T-helper 22 cell (primary cell): ENCODE measurements around the gene CTAG2.
"Not testable (repeated sequence)": the region's sequence is repeated elsewhere in the genome, so short reads cannot be mapped to it uniquely, and the experiment has no call there.

Source experiments
- DNase-seq: peaks from one replicate; pipeline ENCODE4 v3.0.0-alpha.2; 2020; ENCODE audit warnings: low read depth

The CTAG2 gene

GRCh38 chrX:154653413-154653812 lies at the start of gene CTAG2:
Gene CTAG2 (minus strand): TSS chrX:154653579. CDS start chrX:154653515, 64 bp downstream.
- not testable (repeated sequence) for DNase-seq

GRCh38 chrX:154698630-154699248 lies 45.4 kb upstream of the CTAG2 start:
- DNase-seq, result no peak

GRCh38 chrX:154696676-154697045 lies 43.3 kb upstream of the CTAG2 start:
- DNase-seq, result no peak

- no peak for DNase-seq
These were observed 42.7 kb upstream of the CTAG2 start for GRCh38 chrX:154695911-154696675.

DNA sequence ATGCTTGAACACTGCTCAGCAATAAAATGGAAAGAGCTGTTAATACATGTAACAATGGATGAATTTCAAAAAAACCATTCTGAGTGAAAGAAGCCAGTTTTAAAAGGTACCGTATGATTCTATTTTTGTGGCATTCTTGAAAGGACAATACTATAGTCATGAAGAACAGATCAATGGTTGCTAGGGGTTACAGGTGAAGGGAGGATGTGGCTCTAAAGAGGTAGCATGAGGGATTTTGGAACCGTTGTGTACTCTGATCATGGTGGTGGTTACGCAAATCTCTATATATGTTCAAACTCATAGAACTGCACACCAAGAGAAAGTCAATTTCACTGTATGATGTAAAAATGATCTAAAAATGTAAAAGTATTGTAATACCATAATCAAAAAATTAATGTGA lies 40.0 kb upstream of the CTAG2 start:
- no peak for DNase-seq

GRCh38 chrX:154690438-154690837 lies 37.1 kb upstream of the CTAG2 start:
- not testable (repeated sequence) for DNase-seq

DNA sequence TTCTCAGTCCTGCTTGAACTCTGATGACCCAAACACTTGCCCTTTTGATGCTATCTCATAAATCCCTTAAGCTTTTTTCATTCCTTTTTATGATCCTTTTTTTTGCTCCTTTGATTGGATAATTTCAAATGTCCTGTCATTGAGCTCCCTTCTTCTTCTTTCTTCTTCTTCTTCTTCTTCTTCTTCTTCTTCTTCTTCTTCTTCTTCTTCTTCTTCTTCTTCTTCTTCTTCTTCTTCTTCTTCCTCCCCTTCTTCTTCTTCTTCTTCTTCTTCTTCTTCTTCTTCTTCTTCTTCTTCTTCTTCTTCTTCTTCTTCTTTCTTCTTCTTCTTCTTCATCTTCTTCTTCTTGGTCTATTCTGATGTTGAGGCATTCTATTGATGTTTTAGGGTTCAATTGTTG lies 18.7 kb upstream of the CTAG2 start:
- DNase-seq, result not testable (repeated sequence)

GRCh38 chrX:154670848-154671247 lies 17.5 kb upstream of the CTAG2 start:
- DNase-seq, result not testable (repeated sequence)

DNA sequence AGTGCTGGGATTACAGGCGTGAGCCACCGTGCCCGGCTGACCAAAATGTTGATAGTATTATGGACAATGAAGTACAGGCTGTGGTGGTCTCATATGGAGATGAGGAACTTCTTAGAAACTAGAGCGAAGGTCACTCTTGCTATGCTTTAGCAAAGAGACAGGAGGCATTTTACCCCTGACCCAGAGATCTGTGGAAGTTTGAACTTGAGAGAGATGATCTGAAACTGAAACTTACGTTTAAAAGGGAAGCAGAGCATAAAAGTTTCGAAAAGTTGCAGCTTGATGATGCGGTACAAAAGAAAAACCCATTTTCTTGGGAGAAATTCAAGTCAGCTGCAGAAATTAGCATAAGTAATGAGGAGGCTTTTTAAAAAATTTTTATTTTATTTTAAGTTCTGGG lies 8.5 kb upstream of the CTAG2 start:
- no peak for DNase-seq

GRCh38 chrX:154661170-154661569 lies 7.8 kb upstream of the CTAG2 start:
- DNase-seq, result no peak

- no peak for DNase-seq
These were observed 7.2 kb upstream of the CTAG2 start for GRCh38 chrX:154660541-154660940.

DNA sequence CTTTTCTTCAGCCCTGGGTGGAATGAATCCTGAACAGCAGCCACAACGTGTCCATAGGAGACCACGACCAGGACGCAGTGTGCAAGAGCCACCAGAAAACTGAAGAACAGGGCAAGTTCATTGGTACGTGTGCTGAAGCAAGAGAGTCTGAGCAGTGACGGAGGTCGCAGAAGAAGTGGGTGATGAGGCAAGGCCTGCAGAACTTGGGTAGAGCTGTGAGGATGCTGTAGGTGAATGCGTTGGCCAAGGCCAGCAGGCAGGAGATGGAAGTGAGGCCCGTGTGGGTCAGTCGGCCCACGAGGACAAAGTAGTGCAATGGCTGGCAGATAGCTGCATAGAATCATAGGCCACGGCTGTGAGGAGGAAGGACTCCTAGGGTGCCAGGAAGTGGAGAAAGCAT lies 5.6 kb upstream of the CTAG2 start:
- no peak for DNase-seq

GRCh38 chrX:154658187-154658586 lies 4.8 kb upstream of the CTAG2 start:
- no peak for DNase-seq

DNA sequence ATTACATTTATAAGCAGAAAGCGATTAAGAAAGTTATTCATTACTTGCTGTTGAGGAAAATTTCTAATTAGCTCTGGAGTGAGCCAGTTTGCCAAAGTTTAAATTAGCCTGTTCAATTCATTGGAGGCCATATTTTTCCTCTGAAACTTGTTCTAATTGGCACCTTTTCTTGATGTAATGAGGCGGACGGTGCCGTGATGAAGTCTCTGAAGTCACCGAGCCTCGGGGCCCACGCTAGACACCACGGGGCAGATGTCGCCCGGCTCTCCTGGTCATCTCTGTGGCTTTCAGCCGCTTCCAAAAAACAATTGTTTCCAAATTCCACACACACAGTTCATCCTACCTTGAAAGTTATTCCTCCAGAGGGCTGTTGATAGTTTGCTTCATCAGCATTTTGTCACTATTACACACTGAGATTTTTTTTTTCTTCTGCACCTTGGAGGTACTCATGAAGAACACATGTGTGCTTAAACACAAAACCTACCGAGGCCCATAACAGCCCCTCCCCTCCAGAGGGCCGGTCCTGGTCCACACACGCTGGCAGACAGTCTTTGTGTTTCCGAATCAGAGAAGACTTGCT lies 3.9 kb upstream of the CTAG2 start:
- no peak for DNase-seq

GRCh38 chrX:154655786-154656185 lies 2.4 kb upstream of the CTAG2 start:
- no peak for DNase-seq

- no peak for DNase-seq
These were observed 2.0 kb upstream of the CTAG2 start for GRCh38 chrX:154655346-154655745.

- DNase-seq, result no peak
These were observed 1.5 kb upstream of the CTAG2 start for GRCh38 chrX:154654925-154655324.

DNA sequence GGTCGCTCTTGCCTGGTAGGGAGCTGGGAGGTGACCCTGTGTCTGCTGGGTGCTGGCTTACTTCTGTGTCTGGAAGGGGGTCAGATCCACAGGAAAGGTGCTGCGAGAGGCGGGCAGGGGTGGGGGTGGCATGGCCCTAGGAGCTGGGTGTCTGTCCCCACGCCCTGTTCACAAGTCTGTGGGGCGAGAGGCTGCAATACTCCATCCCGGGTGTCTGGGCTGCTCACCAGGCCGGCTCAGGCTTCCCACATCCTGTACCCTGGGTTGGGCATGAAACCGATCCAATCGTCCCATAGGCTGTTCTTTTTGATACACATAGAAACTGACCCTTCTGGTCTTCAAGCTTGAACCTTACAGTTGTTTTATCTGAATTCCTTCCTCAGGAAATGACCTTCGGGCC lies 993 bp upstream of the CTAG2 start:
- no peak for DNase-seq

- no peak for DNase-seq
These were observed 354 bp downstream of the CTAG2 start for GRCh38 chrX:154653048-154653401.

DNA sequence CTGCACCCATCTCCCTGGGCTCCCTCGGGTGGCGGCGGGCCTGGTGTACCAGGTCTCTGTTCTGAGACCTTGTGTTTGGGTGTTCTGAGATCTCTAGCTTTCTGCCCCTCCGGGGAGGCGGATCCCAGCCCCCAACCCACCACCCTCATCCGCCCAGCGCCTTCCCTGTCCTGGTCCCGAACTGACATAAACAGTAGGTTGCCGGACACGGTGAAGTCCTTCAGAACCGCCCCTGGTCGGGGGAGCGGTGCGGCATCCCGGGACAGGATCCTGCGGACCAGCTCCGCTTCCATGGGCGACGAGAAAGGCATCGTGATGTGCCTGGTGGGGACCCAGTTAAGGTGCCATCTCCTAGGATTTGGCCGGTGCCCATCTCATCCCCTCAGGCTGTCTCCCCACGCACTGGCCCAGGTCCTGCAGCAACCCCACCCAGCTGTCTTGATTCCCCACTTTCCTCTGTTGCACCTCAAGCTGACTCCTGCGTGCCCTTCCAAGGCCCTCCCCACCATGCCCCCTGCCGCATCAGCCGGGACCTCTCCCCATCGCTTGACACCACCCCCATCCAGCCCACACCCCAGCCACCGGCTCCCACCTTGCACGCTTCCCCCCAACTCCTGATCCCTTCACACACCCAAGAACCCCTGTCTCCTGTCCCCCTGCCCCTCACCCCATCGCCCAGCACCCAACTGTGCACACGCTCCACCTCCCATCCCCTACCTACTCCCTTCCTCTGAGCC lies 900 bp downstream of the CTAG2 start:
- DNase-seq, result no peak

DNA sequence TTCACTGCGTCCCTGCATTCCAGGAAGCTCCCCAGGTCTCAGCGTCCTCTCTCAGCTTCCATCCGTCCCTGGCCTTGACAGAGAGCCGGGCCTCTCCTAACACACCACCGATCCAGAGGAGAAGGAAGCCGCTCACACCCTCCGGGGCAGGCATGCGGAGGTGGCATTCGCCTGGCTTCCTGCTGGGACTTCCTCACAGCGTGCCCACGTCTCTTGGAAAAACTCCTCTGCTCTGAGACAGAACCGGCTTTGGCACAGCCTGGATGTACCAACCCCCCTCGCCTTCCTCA lies 3.2 kb downstream of the CTAG2 start:
- no peak for DNase-seq

DNA sequence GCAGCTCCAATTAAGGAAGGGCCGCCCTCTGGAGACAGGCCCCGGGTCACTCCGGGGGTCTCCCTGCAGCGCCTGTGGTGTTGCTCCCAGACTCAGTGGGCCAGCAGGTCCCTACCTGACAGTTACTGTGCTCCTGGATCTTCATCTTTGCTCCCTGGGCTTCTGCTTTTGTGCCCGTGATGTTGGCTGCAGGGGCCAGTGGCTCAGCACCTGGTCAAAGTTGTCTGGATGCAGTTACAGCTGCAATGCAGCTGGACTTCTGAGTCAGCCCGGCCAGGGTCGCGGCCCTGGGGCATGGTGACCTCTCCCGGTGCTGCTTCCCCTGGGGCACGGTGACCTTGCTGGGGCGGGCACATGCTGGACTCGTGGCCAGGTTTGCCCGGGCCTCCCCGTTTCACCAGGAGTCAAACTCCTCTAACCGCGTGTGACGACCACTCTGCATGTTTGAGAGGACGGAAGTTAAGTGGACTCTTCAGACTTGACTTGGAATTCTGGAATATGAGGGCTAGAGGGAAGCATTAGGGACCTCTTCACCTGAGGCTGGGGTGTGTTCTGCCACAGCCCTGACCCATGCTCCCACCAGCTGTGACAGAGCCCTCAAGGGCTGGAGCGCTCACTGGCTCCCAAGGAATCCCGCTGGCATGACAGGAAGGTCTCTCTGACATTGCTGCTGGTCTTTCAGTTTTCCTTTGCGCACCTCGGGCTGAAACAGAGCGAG lies 3.7 kb downstream of the CTAG2 start:
- DNase-seq, result no peak
